ENCODE data around the gene REEP5. TPM values are rescaled to one million over a fixed set of nuclear protein-coding genes. Genes with fewer than 3 reads are reported as not detected.

REEP5 gene
- total RNA-seq, 1 experiment from 2014 or later, result 46.2 TPM

- Mint-ChIP-seq H3K27ac (peak overlapping the region in 1 of 3 experiments; percentile 41; a peak in 1 of 7 replicates), H3K4me1 (peaks cover 19 to 28% of the 10 kb centered on the region in 2 experiments), H3K4me3 (no peak overlapping the region), H3K27me3 (ENCODE audit: low read depth) (no peaks in the 10 kb centered on the region), H3K9me3 (no peaks in the 10 kb centered on the region), H3K36me3 (ENCODE audit: insufficient read depth in 1 of 3, low read depth in 3 of 3) (peaks cover 0 to 39% (median 18%) of the 10 kb centered on the region in 3 experiments; a peak in 6 of 7 replicates)
- DNase-seq, result no peak
- no peak overlapping the region for H4K91ac ChIP-seq (ENCODE audit: insufficient read length, low read depth, low read length)
- no peak overlapping the region for H3K4me2 ChIP-seq (ENCODE audit: insufficient read depth, insufficient read length, low read length)
- no peak overlapping the region for H2BK5ac ChIP-seq (ENCODE audit: insufficient read length, low read length)
- H3K4me1 ChIP-seq (ENCODE audit: insufficient read depth, low read length), result no peaks in the 10 kb centered on the region
- H3K9me3 ChIP-seq (ENCODE audit: control insufficient read depth, low read depth, low read length), result no peaks in the 10 kb centered on the region
- H2AK5ac ChIP-seq (ENCODE audit: insufficient read length, low read length), result no peak overlapping the region
- no peaks in the 10 kb centered on the region for H3K27me3 ChIP-seq (ENCODE audit: insufficient read depth, low read length)
- no peak for TF ChIP-seq CTCF (conservative IDR thresholded peaks at IDR 0.05)
- no peak overlapping the region for H3K56ac ChIP-seq (ENCODE audit: insufficient read length, low read depth, low read length)
- H3K18ac ChIP-seq (ENCODE audit: insufficient read length, low read depth, low read length), result no peak overlapping the region
- H3K23ac ChIP-seq (ENCODE audit: insufficient read length, low read depth, low read length), result no peak overlapping the region
- H4K8ac ChIP-seq (replicated peaks; ENCODE audit: insufficient read length, low read depth, low read length), result no peak overlapping the region
- H3K27ac ChIP-seq (ENCODE audit: insufficient read length, low read depth, low read length), result no peak overlapping the region
- H3K9ac ChIP-seq (ENCODE audit: extremely low read depth, insufficient read length, low read length), result no peak overlapping the region
- no CpG with 5 or more reads among the region's 4 CpGs for WGBS (ENCODE audit: extremely low coverage, insufficient read length, low lambda C conversion rate)
- no peak overlapping the region for H3T11ph ChIP-seq (ENCODE audit: low read length)
- H4K5ac ChIP-seq (ENCODE audit: insufficient read length, low read depth, low read length), result no peak overlapping the region
- no peak overlapping the region for H2AFZ ChIP-seq (ENCODE audit: low read length)
- no peaks in the 10 kb centered on the region for H4K20me1 ChIP-seq (ENCODE audit: control insufficient read depth, insufficient read depth, insufficient read length)
- no peak overlapping the region for H3K14ac ChIP-seq (ENCODE audit: insufficient read depth, low read length)
- H2BK120ac ChIP-seq (ENCODE audit: low read depth, low read length, poor library complexity, severe bottlenecking), result no peak overlapping the region
- no peak overlapping the region for H2BK15ac ChIP-seq (ENCODE audit: low read depth, low read length)
- no peaks in the 10 kb centered on the region for H3K79me1 ChIP-seq (ENCODE audit: insufficient read depth, low read depth, low read length, poor library complexity, severe bottlenecking)
- no peak overlapping the region for H2BK20ac ChIP-seq (ENCODE audit: low read depth, low read length, poor library complexity, severe bottlenecking)
- no peak overlapping the region for H3K4ac ChIP-seq (ENCODE audit: low read depth, low read length)
- H3K23me2 ChIP-seq (ENCODE audit: insufficient read length, low read depth, low read length, poor library complexity, severe bottlenecking), result no peaks in the 10 kb centered on the region
- no peak overlapping the region for H2BK12ac ChIP-seq (ENCODE audit: insufficient read length, low read depth, low read length)
- no peaks in the 10 kb centered on the region for H3K79me2 ChIP-seq (ENCODE audit: insufficient read depth, low read length)
Observed at GRCh38 chr5:112878101-112878500, 43.9 kb downstream of the REEP5 start.
